Stimulated activated CD8-positive, alpha-beta memory T cell treated with anti-CD3 and anti-CD28 coated beads, Interleukin-2, amount 100 ng/mL, for 1 hour (primary cell): ENCODE data around the gene NPFFR2.
"Not testable (repeated sequence)": the region's sequence is repeated elsewhere in the genome, so short reads cannot be mapped to it uniquely, and the experiment has no call there.

Source experiments
- DNase-seq, 2 donors: peaks; one replicate each; pipeline ENCODE4 v3.0.0-alpha.2; 2020; ENCODE audit warnings: low read depth in 2 of 2

NPFFR2 gene

DNA sequence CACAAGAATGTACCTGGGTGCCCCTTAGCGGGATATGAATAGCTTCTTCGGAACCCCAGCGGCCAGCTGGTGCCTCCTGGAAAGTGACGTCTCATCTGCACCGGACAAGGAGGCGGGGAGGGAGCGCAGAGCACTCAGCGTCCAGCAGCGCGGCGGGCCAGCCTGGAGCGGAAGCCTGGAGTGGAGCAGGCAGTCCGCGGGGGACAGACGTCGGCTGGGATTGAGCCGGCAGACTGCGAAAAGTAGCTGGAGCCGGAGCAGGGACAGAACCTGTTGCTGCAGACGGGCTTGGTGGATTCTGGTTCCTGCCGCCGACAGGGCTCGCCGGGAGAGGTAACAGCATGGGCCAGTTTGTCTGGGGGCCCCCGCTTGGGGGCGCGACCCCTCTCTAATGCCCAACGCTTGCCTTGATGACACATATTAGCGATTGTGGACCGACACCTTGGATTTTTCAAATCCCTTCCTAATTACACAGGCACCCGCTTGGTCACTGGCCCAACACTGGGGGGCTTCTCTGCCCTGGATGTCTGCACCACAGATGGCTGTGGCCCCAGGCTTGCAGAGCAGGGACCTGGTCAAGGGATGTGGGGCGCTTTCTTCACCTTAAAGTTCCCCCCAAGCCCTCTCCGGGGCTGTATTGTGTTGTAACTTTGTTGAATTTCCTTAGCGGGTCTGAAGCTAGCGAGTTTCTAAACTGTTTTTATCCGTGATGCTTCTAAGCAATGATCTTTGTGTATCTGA is at the start of gene NPFFR2:
Gene NPFFR2 (plus strand): TSS at position 133 of the 741 bp plus-strand sequence. CDS start 96,592 bp downstream, outside the sequence.
- DNase-seq, result no peak

DNA sequence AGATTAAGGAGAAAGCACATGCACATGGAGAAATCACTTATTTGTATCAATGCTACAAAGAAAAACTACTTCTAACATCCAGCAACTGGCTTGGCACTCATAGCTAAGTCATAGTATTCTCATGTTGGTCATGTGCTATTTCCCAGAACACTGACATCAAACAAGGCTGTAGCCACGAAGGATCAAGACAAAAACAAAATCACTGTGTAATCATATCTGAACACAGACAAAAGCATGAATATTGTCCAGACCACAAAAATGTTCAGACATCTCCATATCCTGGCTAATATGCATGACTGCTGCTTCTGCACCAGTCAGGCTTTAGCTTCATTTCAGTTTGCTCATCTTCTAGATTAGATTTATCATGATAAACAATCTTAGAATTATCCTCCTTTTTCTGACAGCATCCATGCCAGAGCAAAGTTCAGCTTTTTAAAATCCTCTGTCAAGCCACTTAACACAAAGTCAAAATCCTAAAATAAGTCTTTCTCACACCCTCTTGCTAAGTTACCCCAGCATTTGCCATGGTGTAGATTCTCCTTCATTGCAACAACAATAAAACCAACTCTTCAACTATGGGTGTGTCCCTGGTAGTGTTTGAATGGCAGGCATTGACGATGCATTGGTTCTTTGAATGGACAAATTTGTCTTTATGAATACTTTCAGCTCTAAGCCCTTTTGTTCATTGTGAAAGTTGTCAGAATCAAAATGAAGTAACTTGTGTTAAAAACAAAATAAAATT is 39.1 kb upstream of the NPFFR2 start:
- no peak for DNase-seq

DNA sequence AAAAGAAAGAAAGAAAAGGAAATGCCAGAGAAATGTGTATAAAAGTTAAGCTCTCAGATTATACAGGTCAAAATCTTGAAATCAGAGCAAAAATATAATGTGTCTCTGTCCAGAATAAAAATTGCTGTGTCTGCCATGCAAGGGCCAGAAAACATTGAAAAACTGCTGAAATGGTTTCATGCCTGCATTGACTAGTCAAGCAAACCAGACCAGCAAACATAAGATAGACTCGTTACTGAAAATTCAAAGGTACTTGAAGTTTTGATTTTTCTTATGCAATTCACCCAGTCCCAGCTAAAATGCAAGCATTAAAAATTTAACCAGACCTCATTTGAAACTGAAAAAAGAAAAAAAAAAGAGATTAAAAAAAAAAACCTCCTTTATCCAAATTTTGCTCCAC is 37.2 kb upstream of the NPFFR2 start:
- no peak for DNase-seq

DNA sequence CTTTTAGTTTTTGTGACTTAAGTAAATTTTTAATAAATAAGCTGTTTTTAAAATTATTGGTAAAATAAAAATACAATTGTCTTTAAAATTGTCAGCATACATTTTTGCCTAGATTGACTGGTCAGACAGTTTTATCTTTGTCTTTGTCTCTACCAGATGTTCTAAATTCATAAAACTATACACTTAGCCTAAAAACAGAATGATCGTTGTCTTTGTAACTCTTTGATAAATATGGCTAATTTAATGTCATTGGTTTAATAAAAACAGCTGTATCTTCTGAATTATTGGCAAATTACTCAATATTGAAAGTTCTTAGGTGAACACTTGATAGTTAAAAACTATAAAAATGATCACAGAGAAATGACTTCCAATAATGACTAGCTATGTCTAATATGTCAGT is 36.5 kb upstream of the NPFFR2 start:
- no peak for DNase-seq

DNA sequence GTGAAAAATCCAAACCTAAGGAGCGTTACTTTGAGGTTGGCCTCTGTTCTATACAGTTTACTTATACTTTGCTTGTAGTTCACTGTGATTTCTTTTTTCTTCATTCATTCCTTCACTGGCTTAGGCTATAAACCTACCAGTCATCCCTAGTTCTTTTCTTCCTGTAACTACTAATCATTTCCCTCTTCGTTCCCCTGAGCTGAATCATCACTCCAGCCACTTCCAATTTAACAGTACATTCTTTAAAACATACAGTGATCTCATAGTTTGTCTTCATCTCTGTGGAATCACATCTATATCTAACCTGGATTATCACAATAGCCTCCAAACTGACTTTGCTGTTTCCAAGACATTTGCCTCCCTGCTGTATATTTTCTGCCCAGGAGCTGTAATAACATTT is 25.2 kb upstream of the NPFFR2 start:
- DNase-seq, result no peak

DNA sequence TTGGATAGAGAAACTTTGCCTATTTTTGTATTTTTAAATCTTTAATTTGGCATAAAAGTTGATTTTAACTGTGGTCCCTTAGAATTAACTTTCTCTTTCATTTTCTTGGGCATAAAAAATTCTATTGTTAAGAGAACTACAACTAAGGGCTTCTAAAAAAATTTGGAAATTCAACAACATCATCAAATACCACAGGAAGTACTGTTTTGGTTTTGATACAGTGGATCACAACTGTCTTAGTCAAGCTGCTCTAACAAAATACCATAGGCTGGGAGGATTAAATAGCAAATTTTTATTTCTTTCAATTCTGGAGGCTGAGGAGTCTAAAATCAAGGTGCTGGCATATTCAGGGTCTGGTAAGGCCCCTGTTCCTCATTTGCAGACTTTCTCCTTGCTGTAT is 19.9 kb upstream of the NPFFR2 start:
- no peak for DNase-seq

DNA sequence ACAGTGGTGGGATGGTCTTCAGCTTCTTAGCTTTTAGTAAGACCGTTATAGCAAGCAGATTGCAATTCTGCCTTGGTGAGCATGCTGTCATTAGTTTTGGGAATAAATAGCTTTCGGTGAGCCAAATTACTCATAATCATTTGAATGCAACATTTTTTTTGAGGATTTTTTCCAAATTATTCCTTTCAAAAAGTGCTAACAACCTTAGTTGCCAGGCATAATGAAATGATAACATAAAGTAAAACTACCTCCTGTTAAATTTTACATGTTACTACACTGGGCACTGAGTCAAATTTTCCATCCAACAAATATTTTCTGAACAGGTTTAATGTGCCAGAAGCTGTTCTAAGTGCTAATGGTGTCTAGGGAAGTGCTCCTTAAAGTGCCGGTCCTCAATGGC is 15.8 kb upstream of the NPFFR2 start:
- DNase-seq, result no peak

DNA sequence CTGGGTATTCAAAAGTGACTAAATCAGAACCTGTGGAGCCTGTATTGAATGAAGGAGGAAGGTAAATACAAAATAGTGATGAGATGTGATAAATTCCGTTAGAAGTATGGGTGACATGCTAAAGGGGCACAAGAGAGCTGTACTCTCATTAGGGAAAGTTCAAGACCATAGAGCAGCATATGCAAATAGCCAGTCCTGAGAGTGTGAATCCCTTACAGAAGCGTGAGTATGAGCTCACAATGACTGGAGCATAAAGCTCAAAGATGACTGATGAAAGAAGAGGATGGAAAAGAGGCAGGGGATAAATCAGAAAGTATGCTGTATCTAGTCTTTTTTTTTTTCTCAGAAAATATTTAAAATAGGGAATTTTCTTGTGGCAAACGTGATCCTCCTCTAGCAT is 12.1 kb upstream of the NPFFR2 start:
- no peak for DNase-seq

DNA sequence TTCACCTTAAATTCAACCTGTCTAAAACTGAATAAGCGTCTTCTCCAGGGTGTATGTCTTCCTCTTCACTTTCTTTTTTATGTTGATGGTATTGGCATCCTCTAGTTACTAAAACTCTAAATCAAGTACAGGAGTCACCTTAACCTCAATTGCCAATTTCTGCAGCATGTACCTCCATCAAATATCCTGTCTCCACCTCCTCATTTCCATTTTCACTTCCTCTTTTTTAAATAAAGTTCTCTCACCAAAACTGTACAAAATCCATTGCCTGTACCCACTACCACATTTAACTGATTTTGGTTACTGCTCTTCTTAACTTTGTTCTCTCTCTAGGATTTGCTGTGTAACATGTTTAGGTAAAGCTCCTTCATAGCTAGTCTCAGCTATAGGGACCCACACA is 9.2 kb upstream of the NPFFR2 start:
- no peak for DNase-seq

DNA sequence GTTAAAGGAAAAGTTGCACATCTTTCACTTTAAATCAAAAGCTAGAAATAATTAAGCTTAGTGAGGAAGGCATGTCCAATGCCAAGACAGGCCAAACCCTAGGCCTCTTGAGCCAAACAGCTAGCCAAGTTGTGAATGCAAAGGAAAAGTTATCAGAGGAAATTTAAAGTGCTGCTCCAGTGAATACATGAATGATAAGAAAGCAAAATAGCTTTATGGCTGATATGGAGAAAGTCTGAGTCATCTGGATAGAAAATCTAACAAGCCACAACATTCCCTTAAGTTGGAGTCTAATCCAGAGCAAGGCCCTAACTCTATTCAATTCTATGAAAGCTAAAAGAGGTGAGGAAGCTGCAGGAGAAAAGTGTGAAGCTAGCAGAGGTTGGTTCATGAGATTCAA is 23.8 kb downstream of the NPFFR2 start:
- DNase-seq, result no peak

DNA sequence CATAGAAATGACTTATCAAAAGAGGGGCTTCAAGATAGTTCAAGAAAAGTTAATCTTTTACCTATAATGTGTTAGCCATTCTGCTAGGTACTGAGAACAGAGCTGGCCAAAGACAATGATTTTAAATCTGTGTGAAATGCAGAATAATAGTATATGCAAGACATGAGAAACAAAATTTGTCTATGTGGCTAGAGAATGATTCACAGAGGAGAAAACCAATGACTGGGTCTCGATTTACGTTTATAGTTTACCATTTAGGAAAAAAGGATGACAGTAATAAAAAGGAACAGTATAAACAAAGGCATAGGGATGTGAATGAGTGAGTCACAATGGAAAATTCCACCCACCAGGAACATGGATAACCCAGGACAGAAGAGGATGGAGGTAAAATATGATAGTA is 31.9 kb downstream of the NPFFR2 start:
- no peak for DNase-seq

DNA sequence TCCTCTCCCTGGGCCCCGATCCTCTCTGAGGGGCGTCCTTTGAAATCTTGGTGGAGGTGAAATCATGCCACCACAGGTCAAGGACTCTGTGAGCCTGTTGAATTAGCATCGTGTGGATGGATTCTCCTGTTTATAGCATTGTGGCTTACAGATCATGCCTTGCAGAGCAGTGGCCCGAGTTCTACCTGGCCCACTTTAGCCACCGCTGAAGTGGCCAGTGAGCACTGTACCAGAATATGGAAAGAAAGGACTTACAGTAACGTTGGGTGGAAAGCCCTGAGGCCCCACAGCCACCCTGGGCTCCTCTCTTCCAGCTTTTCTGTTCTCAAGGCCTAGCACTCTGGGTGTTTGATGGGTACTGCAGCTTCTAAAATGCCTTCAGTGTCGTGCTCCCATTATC is 35.3 kb downstream of the NPFFR2 start:
- DNase-seq, result no peak

DNA sequence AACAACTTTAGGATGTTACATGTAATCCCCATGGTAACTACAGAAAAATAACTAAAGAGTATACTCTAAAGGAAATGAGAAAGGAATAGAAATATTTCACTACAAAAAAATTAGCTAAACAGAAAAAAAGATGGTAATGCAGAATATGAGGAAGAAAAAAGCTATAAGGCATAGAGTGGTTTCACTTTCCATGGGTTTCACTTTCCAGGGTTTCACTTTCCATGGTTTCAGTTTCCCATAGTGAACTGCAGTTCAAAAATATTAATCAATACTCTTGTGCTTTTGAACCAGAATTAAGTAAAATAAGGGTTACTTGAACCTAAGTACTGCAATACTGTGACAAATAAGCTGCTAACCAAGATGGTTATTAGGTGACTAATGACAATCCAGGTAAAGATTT is 42.0 kb downstream of the NPFFR2 start:
- no peak for DNase-seq

DNA sequence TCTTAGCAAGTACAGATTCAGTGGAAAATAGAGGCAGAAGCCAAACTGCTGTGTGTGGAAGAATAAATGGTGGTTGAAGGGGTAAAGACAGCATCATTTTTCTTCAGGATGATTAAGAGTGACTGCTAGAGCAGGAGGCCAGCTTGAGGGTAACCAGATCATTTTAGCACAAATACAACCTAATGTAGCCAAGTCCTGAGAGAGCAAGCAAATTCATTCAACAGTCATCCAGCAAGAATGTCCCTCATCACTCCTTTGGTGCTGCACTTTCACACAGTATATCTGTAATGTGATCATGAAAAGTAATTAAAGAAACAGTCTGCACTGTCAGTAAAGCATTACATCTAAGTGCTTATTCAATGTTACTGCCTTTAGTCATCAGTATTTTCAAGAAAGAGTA is 44.8 kb downstream of the NPFFR2 start:
- DNase-seq, result no peak

DNA sequence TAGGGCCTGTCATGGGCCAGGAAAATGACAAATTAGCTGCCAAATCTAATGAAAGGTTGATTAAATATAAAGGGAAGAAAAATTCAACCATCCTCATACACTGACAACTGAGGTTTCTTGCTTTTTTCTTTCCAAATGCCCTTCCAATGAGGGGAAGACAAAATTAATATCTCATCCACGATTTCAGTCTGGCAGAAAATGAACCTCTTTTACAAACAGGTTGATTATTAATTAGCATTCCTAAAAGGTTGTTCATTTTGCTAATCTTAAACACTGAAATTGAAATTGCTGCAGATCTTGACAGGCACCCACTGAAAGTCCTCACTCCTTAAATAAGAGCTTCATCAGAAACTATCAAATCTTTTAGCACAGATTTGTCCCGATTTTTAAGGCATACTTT is 45.5 kb downstream of the NPFFR2 start:
- no peak for DNase-seq

DNA sequence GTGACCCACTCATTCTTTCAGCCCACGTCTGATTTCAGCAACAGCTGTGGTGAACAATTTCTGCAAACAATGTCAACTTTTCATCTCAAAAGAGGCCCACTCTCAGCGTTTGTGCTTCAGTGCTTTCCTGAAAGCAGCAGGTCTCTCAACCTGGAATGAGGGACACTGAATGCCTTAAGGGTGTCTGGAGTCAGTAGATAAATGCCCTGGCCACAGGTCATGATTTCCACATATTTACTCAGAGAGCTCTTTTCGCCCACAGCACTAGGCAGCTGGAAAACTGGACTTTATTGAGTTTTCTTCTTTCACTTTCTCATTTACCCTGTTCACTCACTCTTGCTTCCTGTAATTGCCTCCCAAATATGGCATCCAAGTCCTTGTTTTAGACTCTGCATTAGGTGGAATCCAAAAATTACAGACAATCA is 52.8 kb downstream of the NPFFR2 start:
- no peak for DNase-seq

DNA sequence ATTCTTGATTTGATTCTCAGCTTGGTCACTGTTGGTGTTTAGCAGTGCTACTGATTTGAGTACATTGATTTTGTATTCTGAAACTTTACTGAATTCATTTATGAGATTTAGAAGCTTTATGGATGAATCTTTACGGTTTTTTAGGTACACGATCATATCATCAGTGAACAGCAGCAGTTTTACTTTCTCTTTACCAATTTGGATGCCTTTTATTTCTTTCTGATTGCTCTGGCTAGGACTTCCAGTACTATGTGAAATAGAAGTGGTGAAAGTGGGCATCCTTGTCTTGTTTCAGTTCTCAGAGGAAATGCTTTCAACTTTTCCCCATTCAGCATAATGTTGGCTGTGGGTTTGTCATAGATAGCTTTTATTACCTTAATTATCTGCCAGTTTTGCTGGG is 58.8 kb downstream of the NPFFR2 start:
- DNase-seq, result not testable (repeated sequence)

DNA sequence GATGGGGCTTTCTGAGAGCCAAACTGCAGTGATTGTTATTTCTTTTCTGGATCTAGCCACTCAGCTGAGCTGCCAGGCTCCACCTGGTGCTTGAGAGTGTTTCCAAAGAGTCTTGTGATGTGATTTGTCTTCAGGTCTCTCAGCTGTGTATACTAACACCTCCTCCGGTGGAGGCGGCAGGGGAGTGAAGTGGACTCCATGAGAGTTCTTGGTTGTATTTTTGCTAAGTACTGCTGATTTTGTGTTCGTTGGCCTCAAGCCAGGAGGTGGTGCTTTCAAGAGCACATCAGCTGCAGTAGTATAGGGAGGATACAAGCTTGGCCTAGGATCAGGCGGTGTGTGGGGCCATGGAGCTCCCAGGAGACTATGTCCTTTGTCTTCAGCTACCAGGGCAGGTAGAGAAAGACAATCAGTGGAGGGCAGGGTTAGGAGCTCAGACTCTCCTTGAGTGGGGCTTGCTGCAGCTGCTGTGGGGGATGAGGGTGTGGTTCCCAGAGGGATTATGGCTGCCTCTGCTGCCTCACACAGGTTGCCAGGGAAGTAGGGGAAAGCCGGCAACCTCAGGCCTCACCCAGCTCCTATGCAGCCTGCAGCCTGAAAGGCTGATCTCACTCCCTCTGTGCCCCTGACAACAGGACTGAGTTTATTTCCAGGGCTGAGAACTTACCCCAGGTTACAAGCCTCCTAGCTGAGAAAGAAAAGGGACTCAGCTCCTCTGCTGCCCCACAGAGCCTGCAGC is 62.4 kb downstream of the NPFFR2 start:
- no peak for DNase-seq

DNA sequence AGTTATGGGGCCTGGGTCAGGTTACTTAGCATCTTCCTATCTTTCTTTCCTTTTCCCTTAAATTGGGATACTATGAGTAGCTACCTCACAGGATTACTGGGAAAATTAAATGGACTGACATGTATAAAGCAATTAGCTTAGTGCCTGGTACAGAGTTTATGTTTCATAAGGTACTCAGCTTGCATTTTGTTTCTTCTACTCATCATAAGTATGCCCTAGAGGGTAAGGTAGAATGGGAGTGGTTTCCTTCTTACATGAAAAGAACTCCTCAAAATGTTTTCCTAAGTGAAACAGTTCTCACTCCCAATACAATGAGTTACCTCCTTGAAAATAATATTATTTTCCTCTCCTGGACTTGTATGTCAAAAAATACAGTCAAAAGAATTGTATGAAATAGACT is 75.7 kb downstream of the NPFFR2 start:
- no peak for DNase-seq

DNA sequence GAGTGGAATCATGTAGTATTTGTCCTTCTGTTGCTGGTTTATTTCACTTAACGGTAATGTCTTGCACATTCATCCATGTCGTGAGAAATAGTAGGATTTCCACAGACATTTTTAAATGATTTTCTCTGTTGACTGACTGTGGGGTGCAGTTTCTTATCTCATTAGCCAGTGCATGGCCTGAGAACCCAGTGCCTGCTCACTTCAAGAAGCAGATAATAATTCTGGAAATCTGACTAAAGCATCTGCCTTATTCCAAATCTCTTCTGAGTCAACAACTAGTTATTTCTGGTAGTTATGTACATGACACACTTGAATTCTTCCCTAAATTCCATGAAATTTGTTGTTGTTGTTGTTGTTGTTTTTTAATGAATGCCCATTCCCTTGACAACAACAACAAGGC is 77.6 kb downstream of the NPFFR2 start:
- DNase-seq, result no peak

DNA sequence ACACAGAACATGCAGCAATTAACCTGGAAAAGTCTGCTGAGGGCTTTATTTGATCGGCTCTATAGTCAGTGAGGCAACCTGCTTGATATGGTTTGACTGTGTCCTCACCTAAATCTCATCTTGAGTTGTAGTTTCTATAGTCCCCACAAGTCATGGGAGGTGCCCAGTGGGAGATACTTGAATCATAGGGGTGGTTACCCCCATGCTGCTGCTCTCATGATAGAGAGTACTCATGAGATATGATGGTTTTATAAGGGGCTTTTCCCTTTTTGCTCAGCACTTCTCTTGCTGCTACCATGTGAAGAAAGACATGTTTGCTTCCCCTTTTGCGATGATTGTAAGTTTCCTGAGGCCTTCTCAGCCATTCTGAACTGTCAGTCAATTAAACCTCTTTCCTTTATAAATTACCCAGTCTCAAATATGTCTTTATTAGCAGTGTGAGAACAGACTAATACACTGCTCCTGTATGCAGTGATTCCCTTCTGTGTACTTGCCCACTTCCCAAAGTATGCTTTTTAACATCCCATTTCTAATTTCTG is 78.2 kb downstream of the NPFFR2 start:
- DNase-seq, result no peak

DNA sequence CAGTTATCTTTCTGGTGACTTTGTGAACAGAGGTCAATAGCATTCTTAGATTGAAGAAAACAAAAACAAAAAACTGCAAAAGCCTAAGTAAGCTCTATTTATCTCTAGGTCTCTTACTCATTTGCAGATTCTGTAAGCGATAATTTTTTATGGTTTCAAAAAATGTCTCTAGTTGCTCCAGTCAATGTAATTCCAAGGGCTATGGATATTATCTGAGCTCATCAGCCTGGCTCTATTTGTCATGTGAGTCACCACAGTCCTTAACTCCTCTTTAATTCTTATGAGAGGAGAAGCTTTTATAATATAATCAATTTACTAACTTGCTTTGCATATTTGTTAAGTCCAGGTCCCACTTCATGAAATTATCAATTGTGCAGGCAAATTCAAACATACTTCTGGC is 79.1 kb downstream of the NPFFR2 start:
- DNase-seq, result no peak

DNA sequence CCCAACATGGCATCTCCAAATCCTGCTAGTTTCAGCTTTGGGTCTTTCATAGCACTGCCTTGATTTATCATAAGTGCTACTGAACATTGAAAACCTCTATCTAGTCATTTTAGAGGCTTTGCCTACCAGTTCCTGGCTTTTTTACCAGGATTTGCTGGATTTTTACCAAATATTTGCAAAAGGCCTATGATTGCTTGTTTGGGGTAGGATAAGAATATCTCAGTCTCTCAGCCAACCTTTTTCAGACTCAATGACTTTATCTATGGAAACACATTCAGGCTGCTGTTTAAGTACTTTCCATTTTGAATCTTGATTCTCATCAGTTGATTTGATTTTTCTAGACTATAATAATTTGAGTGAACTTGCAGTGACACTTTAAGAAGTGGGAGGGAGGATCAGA is 80.1 kb downstream of the NPFFR2 start:
- no peak for DNase-seq
